Measurements from ENCODE around the gene CYP8B1. TPM values are rescaled to one million over a fixed set of nuclear protein-coding genes. Genes with fewer than 3 reads are reported as not detected.

CYP8B1 gene
- total and polyA plus RNA-seq, 9 donors: 0.02 to 0.14 (median 0.07) TPM; not detected in 3

GRCh38 chr3:42902257-42902656 is 26.6 kb upstream of the CYP8B1 start:
- DNase-seq: no peak
- Histone ChIP-seq H3K27ac (ENCODE audit: low read length) (no peak overlapping the region), H3K4me1 (ENCODE audit: control insufficient read depth, insufficient read depth, low read length) (peaks cover 11% of the 10 kb centered on the region), H3K4me3 (ENCODE audit: low read length) (no peak overlapping the region), H3K36me3 (ENCODE audit: control insufficient read depth, insufficient read depth, low read length) (no peaks in the 10 kb centered on the region), H3K27me3 (ENCODE audit: control insufficient read depth, insufficient read depth, low read length) (no peaks in the 10 kb centered on the region), H3K9me3 (replicated peaks; ENCODE audit: control insufficient read depth, low read depth, low read length) (no peaks in the 10 kb centered on the region)
- WGBS (ENCODE audit: insufficient coverage): no CpG with 5 or more reads among the region's 2 CpGs

- H3K9me3 ChIP-seq (replicated peaks; ENCODE audit: control insufficient read depth, low read depth, low read length): no peaks in the 10 kb centered on the region
- no peak overlapping the region for H3K4me3 ChIP-seq (ENCODE audit: low read length)
- no peaks in the 10 kb centered on the region for H3K36me3 ChIP-seq (ENCODE audit: control insufficient read depth, insufficient read depth, low read length)
- H3K27me3 ChIP-seq (ENCODE audit: control insufficient read depth, insufficient read depth, low read length): no peaks in the 10 kb centered on the region
- H3K27ac ChIP-seq (ENCODE audit: low read length): no peak overlapping the region
- 90% methylated on average over 2 of the region's 3 CpGs for WGBS (ENCODE audit: insufficient coverage)
- no peak for DNase-seq
- H3K4me1 ChIP-seq (ENCODE audit: control insufficient read depth, insufficient read depth, low read length): peaks cover 5% of the 10 kb centered on the region
These were observed 25.4 kb upstream of the CYP8B1 start for GRCh38 chr3:42901073-42901415.

GRCh38 chr3:42900226-42901072 is 24.8 kb upstream of the CYP8B1 start:
- Histone ChIP-seq H3K4me1 (ENCODE audit: control insufficient read depth, insufficient read depth, low read length) (peaks cover 2% of the 10 kb centered on the region), H3K36me3 (ENCODE audit: control insufficient read depth, insufficient read depth, low read length) (no peaks in the 10 kb centered on the region), H3K4me3 (ENCODE audit: low read length) (no peak overlapping the region), H3K27ac (ENCODE audit: low read length) (no peak overlapping the region), H3K27me3 (ENCODE audit: control insufficient read depth, insufficient read depth, low read length) (no peaks in the 10 kb centered on the region), H3K9me3 (replicated peaks; ENCODE audit: control insufficient read depth, low read depth, low read length) (no peaks in the 10 kb centered on the region)
- 47% methylated on average over 4 of the region's 8 CpGs for WGBS (ENCODE audit: insufficient coverage)
- no peak for DNase-seq

- Histone ChIP-seq H3K27ac (ENCODE audit: low read length) (no peak overlapping the region), H3K36me3 (ENCODE audit: control insufficient read depth, insufficient read depth, low read length) (no peaks in the 10 kb centered on the region), H3K27me3 (ENCODE audit: control insufficient read depth, insufficient read depth, low read length) (no peaks in the 10 kb centered on the region), H3K9me3 (replicated peaks; ENCODE audit: control insufficient read depth, low read depth, low read length) (no peaks in the 10 kb centered on the region), H3K4me1 (ENCODE audit: control insufficient read depth, insufficient read depth, low read length) (no peaks in the 10 kb centered on the region), H3K4me3 (ENCODE audit: low read length) (no peak overlapping the region)
- no peak for DNase-seq
These were observed 23.4 kb upstream of the CYP8B1 start for GRCh38 chr3:42898896-42899675.

- Histone ChIP-seq H3K27ac (ENCODE audit: low read length) (no peak overlapping the region), H3K36me3 (ENCODE audit: control insufficient read depth, insufficient read depth, low read length) (no peaks in the 10 kb centered on the region), H3K27me3 (ENCODE audit: control insufficient read depth, insufficient read depth, low read length) (no peaks in the 10 kb centered on the region), H3K9me3 (replicated peaks; ENCODE audit: control insufficient read depth, low read depth, low read length) (no peaks in the 10 kb centered on the region), H3K4me3 (ENCODE audit: low read length) (no peak overlapping the region), H3K4me1 (ENCODE audit: control insufficient read depth, insufficient read depth, low read length) (no peaks in the 10 kb centered on the region)
- DNase-seq: no peak
These were observed 19.8 kb upstream of the CYP8B1 start for GRCh38 chr3:42895580-42895868.

GRCh38 chr3:42894698-42895579 is 19.3 kb upstream of the CYP8B1 start:
- WGBS (ENCODE audit: insufficient coverage): 80% methylated on average over 2 of the region's 3 CpGs
- Histone ChIP-seq H3K27ac (ENCODE audit: low read length) (no peak overlapping the region), H3K4me3 (ENCODE audit: low read length) (no peak overlapping the region), H3K9me3 (replicated peaks; ENCODE audit: control insufficient read depth, low read depth, low read length) (no peaks in the 10 kb centered on the region), H3K36me3 (ENCODE audit: control insufficient read depth, insufficient read depth, low read length) (no peaks in the 10 kb centered on the region), H3K4me1 (ENCODE audit: control insufficient read depth, insufficient read depth, low read length) (no peaks in the 10 kb centered on the region), H3K27me3 (ENCODE audit: control insufficient read depth, insufficient read depth, low read length) (no peaks in the 10 kb centered on the region)
- DNase-seq: no peak

GRCh38 chr3:42892807-42893206 is 17.1 kb upstream of the CYP8B1 start:
- no peaks in the 10 kb centered on the region for H3K4me1 ChIP-seq (ENCODE audit: control insufficient read depth, insufficient read depth, low read length)
- H3K36me3 ChIP-seq (ENCODE audit: control insufficient read depth, insufficient read depth, low read length): no peaks in the 10 kb centered on the region
- no CpG with 5 or more reads among the region's 1 CpG for WGBS (ENCODE audit: insufficient coverage)
- H3K9me3 ChIP-seq (replicated peaks; ENCODE audit: control insufficient read depth, low read depth, low read length): no peaks in the 10 kb centered on the region
- no peaks in the 10 kb centered on the region for H3K27me3 ChIP-seq (ENCODE audit: control insufficient read depth, insufficient read depth, low read length)
- no peak overlapping the region for H3K4me3 ChIP-seq (ENCODE audit: low read length)
- DNase-seq: no peak
- H3K27ac ChIP-seq (ENCODE audit: low read length): no peak overlapping the region

GRCh38 chr3:42892169-42892568 is 16.5 kb upstream of the CYP8B1 start:
- no peaks in the 10 kb centered on the region for H3K9me3 ChIP-seq (replicated peaks; ENCODE audit: control insufficient read depth, low read depth, low read length)

GRCh38 chr3:42891042-42891441 is 15.4 kb upstream of the CYP8B1 start:
- H3K4me1 ChIP-seq (ENCODE audit: control insufficient read depth, insufficient read depth, low read length): no peaks in the 10 kb centered on the region
- no peak for DNase-seq
- no peaks in the 10 kb centered on the region for H3K9me3 ChIP-seq (replicated peaks; ENCODE audit: control insufficient read depth, low read depth, low read length)
- no peaks in the 10 kb centered on the region for H3K36me3 ChIP-seq (ENCODE audit: control insufficient read depth, insufficient read depth, low read length)
- peaks cover 2% of the 10 kb centered on the region for H3K27me3 ChIP-seq (ENCODE audit: control insufficient read depth, insufficient read depth, low read length)
- H3K27ac ChIP-seq (ENCODE audit: low read length): no peak overlapping the region
- WGBS (ENCODE audit: insufficient coverage): no CpG with 5 or more reads among the region's 2 CpGs
- no peak overlapping the region for H3K4me3 ChIP-seq (ENCODE audit: low read length)

More at GRCh38 chr3:42892169-42892568, 16.5 kb upstream of the CYP8B1 start:
- H3K4me3 ChIP-seq (ENCODE audit: low read length): no peak overlapping the region
- whole genome bisulfite sequencing (ENCODE audit: insufficient coverage): 86% methylated on average over 1 of the region's 1 CpG
- peaks cover 2% of the 10 kb centered on the region for H3K27me3 ChIP-seq (ENCODE audit: control insufficient read depth, insufficient read depth, low read length)
- no peaks in the 10 kb centered on the region for H3K4me1 ChIP-seq (ENCODE audit: control insufficient read depth, insufficient read depth, low read length)
- H3K36me3 ChIP-seq (ENCODE audit: control insufficient read depth, insufficient read depth, low read length): no peaks in the 10 kb centered on the region
- H3K27ac ChIP-seq (ENCODE audit: low read length): no peak overlapping the region
- DNase-seq: no peak

GRCh38 chr3:42887084-42887483 is 11.4 kb upstream of the CYP8B1 start:
- peaks cover 4% of the 10 kb centered on the region for H3K27me3 ChIP-seq (ENCODE audit: control insufficient read depth, insufficient read depth, low read length)
- H3K36me3 ChIP-seq (ENCODE audit: control insufficient read depth, insufficient read depth, low read length): no peaks in the 10 kb centered on the region
- H3K4me1 ChIP-seq (ENCODE audit: control insufficient read depth, insufficient read depth, low read length): no peaks in the 10 kb centered on the region
- no peaks in the 10 kb centered on the region for H3K9me3 ChIP-seq (replicated peaks; ENCODE audit: control insufficient read depth, low read depth, low read length)
- DNase-seq: no peak
- no peak overlapping the region for H3K27ac ChIP-seq (ENCODE audit: low read length)
- 93% methylated on average over 2 of the region's 3 CpGs for WGBS (ENCODE audit: insufficient coverage)
- H3K4me3 ChIP-seq (ENCODE audit: low read length): no peak overlapping the region
